ENCODE measurements around the gene NUPR2.
A peak's percentile ranks its signal among the peaks of the same experiment; 100 is the strongest.
"Not testable (repeated sequence)": the region's sequence is repeated elsewhere in the genome, so short reads cannot be mapped to it uniquely, and the experiment has no call there.

NUPR2 gene, protein sequence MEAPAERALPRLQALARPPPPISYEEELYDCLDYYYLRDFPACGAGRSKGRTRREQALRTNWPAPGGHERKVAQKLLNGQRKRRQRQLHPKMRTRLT

DNA sequence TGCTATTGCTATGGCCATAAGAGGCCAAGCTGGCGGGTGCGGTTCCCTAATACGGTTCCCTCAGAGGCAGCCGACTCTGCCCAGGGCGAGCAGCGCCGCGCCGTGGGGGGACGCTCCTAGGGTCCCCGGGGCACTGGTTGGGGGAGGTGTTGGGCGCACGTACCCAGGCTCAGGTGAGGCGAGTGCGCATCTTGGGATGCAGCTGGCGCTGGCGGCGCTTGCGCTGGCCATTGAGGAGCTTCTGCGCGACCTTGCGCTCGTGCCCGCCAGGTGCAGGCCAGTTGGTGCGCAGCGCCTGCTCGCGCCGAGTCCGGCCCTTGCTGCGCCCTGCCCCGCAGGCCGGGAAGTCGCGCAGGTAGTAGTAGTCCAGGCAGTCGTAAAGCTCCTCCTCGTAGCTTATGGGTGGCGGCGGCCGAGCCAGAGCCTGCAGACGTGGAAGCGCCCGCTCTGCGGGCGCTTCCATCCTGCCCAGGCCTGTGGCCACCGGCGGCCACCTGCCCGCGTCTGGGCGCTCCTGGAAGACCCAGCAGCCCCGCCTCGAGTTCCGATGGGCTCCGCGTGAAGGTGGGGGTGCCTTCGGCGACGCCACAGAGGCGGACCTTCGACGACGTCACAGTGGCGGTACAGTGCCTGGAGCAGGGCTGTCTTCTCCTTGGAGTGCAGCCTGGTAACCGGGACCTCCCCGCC is at the start of gene NUPR2:
NUPR2 (minus strand) TSS at position 566 of the 687 bp plus-strand sequence; CDS start at position 463, 103 bp downstream.
- no peak for DNase-seq

DNA sequence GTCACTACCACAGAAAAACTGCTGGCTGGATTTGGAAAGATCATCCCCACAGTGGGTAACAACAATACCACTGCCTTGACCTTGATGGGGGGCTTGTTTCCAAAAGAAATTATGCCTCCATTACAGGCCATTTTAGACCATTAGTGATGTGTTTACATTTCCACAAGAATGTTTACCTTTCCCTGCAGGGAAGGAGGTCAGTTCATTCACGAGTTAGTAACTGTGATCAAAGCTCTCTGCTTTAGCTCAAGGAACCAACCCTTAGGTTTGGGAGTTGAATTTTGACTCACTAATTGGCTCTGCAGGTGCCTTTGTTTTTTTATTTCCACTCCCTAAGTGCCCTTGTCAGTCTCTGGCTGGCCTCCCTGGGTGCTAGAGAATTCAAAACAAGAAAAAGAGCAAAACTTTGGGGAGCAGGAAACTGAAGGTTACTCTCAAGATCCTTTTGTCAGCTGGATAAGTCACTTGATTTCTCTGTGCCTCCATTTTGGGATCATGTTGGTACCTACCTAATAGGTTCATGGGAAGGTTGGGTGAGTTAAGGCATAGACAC is 41.1 kb upstream of the NUPR2 start:
- DNase-seq = peak; percentile 81

DNA sequence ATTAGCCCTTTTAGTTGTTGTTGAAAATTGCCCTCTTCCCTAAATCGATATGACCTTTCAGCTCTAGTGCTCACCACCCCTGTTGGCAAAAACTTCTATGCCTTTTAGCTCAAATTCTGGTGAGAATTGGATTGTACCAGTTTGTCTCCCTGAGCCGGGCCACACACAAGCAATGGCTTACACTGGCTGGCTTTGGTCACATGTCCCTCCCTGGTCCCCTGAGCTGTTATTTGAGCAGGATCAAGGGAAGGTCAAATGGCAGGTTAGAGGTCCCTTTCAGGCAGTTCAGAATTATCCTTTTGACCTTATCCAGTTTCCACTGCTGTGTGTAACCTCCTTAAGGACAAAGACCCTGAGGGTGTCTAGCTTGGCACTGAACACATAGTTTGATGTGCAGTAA is 14.8 kb upstream of the NUPR2 start:
- DNase-seq = not testable (repeated sequence)

DNA sequence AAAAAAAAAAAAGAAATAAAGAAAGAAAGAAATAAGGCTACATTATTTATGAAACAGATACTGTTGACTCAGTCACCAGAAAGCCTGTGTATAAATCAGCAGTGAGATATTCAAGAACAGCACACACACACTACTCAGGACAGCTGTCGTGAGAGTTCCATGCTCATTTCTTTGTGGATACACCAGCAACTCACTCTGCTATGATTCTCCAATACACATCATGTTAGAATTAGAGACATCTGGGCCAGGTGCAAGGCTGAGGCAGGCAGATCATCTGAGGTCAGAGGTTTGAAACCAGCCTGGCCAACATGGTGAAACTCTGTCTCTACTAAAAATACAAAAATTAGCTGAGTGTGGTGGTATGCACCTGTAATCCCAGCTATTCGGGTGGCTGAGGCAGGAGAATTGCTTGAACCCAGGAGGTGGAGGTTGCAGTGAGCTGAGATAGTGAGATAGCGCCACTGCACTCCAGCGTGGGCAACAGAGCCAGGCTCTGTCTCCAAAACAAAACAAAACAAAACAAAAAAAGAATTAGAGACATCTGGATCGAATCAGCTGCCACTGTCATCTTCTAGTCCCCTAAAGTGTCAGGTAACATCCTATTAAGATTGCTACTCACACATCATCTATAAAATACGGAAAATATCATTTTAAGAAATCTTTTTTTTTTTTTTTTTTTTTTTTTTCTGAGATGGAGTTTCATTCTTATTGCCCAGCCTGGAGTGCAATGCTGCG is 11.2 kb upstream of the NUPR2 start:
- DNase-seq = no peak

DNA sequence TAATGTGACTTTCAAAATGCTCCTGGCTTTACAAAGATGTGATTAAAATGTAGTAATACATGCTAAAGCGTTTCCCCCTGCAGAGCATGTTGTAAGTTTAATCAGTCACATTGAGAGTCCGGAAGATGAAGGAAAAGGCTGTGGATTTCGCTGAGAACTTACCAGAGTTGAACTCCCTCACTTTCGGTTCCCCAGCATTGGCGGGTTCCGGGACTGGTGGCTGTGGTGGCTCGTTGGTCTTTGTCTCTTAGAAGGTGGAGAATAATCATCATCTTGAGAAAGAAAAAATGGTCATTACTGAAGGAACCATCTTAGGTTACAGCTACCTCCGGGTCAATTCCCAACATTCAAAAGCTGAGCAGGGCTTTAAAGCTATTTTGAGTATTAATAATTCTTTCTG is 9.6 kb upstream of the NUPR2 start:
- no peak for DNase-seq

DNA sequence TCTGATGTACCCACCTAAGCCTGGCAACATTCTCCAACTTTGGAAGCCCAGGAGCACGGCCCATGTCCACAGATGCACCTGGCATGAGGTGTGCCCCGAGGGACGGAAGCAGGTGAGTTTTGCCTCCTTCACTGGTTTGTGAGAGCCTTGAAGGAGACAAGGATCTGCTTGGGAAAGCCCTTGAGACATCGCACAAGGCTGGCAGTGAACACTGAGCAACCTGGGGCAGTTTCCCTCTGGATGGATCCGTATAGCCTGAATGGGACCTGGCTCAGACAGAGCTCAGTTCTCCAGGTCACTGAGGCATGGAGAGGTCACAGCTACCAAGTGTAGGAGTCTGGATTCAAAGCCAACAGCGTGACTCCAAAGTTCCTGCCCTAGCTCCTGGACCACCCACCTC is 8.8 kb upstream of the NUPR2 start:
- no peak for DNase-seq

DNA sequence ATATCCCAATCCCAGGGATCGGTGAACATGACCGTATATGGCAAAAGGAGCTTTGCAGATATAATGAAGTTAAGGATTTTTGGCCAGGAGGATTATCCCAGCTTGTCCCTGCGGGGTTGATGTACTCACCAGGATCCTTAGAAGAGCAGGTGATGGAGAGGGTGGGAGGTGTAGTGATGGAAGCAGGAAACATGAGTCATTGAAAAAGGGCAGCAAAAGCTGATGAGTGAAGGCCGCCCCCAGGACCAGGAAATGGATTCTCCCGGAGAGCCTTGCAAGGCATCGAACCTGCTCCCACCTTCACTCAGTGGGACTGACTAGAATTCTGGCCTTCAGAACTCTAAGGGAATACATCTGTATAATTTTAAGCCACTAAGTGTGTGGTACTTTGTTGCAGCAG is 5.2 kb upstream of the NUPR2 start:
- DNase-seq = no peak

DNA sequence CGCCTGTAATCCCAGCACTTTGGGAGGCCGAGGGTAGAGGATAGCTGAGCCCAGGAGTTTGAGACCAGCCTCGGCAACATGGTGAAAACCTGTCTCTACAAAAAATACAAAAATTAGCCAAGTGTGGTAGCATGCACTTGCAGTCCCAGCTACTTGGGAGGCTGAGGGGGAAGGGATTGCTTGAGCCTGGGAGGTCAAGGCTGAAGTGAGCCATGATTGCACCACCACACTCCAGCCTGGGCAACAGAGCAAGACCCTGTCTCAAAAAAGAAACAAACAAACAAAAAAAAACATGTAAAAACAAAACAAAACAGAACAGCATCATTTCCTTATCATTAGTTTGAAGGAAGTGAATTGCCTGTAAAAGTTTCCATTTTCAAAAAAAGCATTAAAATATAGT is 4.0 kb downstream of the NUPR2 start:
- not testable (repeated sequence) for DNase-seq

DNA sequence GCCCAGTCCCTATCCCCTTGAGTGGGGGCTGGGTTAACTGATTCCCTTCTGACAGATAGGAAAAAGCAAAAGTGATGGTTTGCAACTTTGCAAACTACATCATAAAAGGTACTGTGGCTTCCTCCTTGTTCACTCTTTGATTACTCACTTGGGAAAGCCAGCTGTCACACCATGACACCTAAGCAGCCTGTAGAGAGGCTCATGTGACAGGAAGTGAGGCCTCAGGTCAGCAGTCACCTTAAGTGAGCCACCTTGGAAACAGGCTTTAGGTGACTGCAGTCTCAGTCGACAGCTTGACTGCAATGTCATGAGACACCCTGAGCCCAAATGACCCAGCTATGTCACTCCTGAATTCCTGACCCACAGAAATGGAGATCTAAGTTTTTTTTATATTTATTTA is 5.6 kb downstream of the NUPR2 start:
- DNase-seq = no peak

DNA sequence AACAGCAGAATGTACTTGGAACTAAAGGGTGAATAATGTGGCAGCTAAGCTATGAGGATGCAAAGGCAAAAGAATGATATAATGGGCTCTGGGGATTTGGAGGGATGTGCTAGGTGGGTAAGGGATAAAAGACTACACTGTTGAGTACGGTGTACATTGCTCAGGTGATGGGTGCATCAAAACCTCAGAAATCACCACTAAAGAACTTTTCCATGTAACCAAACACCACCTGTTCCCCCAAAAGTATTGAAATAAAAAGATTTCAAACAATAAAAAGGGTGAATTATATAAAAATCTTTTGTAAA is 8.3 kb downstream of the NUPR2 start:
- DNase-seq = no peak

DNA sequence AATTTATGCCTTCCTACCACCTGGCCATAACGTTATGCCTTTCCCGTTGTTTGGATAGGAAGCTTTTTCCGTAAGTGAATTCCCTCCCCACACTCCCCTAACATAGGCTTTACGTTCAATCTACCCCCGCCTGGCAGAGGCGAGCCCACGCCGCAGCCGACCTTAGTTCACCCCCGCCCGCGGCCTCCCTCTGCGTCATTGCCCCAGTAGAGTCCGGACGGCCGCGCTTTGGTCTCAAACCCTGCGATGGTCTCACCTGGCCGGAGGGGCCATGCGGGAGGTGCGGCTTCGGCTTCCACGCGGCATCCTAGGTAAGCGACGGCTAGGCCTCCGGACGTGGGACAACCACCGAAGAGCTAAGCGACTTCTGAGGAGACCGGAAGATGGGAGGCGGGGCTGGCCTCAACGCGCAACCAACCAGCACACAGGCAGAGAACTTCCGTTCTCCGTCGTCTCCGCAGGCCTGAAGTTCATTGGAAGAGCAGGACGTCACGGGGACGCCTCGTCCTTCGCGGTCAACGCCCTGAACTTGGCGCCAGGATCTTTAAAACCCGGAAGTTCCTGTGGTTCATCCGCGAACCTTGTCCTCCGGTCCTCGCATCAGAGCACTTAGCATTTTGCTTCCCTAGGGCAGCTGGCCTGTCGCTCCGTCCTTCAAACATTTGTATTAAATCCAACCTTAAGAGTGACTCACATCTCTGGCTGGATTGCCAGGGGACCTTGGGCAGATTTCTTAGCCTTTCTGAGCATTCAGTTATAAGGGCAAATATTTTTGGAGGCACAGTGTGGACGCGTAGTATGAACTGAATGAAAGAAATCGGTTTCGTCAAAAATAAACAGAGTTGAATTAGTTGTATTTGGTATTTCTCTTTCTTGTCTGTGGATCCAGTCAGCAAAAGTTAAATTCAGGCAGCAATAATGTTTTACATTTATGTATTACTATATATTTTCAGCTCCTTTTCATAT is 9.8 kb downstream of the NUPR2 start, which contains the start of gene CHCHD2:
CHCHD2 (minus strand) TSS at position 369 of the 966 bp plus-strand sequence; CDS start at position 306, 63 bp downstream.
- peak; percentile 98 for DNase-seq

DNA sequence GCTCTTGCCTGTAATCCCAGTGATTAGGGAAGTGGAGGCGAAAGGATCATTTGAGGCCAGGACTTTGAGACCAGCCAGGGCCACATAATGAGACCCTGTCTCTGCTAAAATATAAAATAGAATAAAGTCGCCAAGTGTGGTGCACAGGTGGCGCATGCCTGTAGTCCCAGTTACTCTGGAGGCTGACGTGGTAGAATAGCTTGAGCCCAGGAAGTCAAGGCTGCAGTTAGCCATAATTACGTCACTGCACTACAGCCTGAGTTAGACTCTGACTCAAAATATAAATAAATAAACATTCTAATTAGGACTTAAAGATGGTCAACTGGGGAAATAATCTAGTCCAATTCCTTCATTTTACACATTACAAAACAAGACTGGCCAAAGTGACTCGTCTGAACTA is 10.7 kb downstream of the NUPR2 start:
- DNase-seq = no peak

DNA sequence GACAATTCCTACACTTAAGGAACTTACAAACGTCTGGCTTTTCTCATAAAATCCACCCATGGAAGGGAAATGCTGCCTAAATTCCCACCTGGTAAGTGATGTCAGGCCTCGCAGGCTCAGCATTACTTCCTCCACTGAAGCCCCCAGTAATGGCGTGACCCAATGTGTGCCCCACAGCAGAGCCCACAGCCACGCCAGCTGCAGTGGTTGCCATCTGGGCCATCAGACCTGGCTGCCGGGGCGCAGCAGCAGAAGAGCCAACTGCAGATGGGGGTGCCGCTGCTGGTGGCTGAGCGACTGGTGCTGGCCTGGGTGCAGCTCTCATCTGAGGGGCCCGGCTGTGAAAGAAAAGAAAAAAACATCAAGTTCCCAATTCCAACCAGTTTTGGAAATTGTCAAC is 12.1 kb downstream of the NUPR2 start:
- DNase-seq = not testable (repeated sequence)

DNA sequence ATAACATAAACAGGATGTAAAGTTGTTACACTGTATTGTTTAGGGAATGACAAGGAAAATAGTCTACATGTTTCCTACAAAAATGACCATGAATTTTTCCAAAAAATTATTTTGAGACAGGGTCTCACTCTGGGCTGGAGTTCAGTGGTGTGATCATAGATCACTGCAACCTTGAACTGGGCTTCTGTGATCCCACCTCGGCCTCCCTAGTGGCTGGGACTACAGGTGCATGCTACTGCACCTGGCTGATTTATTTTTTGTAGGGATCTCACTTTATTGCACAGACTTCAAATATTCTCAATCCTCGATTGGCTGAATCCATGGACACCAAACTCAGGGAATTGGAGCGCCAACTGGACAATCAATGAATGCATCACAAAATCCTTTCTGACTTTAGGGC is 16.6 kb downstream of the NUPR2 start:
- DNase-seq = no peak

DNA sequence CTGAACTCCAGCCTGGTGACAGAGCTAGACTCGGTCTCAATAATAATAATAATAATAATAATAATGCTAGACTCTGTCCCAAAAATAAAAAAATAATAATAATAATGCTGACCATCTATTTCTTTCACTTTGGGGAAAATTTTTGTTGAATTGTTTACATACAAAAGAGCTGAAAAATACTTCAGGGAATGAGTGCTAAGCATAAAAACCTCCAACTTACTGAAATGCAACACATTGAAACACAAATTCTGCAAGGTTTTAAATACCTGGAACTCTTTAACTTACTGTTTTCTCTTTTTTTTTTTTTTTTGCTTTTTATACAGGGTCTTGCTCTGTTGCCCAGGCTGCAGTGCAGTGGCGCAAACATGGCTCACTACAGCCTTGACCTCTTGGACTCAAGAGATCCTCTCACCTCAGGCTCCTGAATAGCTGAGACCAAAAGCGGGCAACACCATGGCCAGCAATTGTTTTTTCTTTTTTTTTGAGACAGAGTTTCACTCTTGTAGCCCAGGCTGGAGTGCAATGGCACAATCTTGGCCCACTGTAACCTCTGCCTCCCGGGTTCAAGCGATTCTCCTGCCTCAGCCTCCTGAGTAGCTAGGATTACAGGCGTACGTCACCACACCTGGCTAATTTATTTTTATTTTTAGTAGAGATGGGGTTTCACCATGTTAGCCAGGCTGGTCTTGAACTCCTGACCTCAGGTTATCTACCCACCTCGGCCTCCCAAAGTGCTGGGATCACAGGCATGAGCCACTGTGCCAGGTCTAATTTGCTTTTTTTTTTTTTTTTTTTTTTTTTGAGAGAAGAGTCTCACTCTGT is 17.8 kb downstream of the NUPR2 start:
- DNase-seq = not testable (repeated sequence)

DNA sequence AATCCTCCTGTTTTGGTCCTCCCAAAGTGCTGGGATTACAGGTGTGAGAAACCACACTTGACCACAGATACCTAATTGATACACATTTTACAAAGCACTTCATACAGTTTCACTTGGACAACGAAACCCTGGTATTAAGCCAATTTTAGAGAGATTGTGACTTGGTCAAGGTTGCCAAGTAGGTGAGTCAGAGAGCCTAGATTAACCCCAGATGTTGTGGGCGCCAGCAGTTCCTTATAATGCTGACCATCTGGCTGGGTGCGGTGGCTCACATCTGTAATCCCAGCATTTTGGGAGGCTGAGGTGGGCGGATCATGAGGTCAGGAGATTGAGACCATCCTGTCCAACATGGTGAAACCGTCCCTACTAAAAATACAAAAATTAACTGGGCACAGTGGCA is 18.5 kb downstream of the NUPR2 start:
- DNase-seq = no peak

DNA sequence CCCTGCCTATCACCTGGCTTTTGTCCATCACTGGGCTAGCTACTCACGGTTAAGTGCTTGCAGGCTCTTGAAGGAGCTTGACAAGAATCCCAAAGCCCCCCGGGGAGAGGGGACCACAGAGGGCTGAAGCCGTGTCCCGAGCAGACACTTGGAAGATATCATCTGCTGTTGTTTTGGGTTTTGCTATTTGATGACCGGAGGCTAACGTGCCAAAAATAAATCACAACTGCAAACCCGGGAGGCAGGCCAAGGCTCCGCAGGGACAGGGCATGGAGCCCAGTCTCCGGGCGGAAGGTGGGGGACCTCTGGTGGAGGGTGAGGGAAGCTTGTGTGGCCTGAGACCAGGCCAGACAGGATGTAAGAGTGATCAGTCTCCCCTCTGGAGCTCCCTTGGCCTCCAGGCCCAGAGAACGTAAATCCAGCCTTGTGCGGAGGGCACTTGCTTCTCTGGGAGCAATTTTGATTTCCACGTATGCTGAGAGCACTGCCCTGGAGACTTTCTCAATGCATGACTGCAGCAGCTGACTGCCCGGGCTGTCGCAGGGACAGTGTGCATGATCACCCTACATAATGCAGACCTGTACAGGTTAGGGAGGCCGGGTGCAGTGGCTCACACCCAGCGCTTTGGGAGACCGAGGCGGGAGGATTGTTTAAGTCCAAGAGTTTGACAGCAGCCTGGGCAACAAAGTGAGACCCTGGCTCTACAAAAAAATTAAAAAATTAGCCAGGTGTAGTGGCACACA is 23.3 kb downstream of the NUPR2 start, which contains the start of gene PHKG1:
PHKG1 (minus strand) TSS at position 164 of the 743 bp plus-strand sequence. CDS start 4,011 bp downstream, outside the sequence.
- peak; percentile 22 for DNase-seq

DNA sequence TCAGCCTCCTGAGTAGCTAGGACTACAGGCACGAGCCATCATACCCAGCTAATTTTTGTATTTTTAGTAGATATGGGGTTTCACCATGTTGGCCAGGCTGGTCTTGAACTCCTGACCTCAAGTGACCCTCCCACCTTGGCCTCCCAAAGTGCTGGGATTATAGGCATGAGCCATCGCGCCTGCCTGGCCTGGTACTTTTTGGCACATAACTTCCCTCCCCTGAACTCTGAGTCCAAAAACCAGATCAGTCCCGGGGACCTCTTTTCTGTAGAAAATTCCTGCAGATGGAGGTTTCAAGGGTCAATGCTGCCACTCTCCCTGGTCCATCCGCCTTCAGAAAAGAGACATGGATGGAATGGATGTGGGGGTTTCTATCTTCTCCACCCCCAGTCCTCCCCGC is 23.8 kb downstream of the NUPR2 start:
- DNase-seq = not testable (repeated sequence)

DNA sequence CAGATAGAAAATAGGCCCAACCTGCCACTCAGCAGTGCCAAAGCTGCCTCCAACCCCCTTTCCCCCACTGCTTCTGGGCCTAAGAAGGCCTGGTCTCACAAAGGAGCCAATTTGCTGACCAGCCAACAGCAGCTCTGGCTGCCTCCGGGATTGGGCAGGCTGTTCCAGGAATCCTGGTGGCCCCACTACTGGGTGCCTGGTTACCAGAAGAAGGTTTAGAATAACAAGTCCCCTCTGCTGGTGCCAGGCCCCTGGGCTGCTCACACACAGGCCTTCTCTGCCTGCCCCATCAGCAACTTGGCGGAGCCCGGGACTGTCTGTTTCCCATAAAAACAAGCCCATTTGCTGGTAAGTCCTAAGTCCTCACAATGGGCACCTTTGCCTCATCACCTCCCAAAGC is 24.6 kb downstream of the NUPR2 start:
- no peak for DNase-seq

DNA sequence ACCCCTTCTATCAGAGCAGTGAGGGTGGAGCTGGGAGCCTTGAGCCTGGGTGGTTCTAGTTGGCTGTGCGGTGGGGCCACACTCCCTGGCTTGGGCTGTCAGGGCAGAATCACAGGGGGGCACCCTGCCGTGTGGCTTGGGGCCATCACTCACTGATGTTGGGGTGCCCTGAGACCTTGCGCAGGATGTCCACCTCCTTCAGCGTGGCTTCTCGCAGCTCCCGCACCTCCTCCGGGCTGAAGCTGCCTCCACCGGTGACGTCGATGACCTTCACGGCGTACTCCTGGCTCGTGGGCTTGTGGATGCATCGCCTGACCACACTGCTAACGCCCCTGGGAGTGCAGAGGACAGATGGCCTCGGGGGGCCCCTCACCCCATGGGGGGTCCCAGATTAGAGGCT is 28.8 kb downstream of the NUPR2 start:
- DNase-seq = no peak

DNA sequence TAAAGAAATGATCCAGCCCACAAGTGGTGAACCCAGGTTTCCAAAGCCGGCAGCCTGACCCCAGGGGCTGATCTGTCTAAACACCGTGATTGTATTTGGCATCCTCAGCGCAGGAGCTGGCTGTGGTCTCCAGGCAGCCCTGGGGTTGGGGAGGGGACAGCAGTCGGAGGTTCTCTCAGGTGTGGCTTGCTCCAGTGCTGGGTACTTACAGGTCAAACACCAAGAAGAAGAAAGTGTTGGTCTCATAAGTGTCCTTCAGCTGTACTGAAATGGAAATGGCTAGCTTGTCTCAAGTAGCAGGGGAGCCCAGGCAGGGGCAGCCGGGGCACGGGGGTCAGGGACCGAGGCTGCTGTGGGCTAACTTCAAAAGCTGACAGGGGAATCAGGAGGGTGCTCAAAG is 29.5 kb downstream of the NUPR2 start:
- no peak for DNase-seq

All from NCI-H1105 (cell line).